ENCODE results near the gene DVL1. TPM values are rescaled to one million over a fixed set of nuclear protein-coding genes. Genes with fewer than 3 reads are reported as not detected.
"Not testable (repeated sequence)": the region's sequence is repeated elsewhere in the genome, so short reads cannot be mapped to it uniquely, and the experiment has no call there.

Gene DVL1
- total RNA-seq, 1 donor from 2014 or later, result 91.4 TPM

- DNase-seq (ENCODE audit: low spot score) (peak; percentile 99), ATAC-seq (peak; percentile 96)
- intact Hi-C loops (cut with DNase I), result no loop called here
These were observed 25.9 kb upstream of the DVL1 start, which contains the start of gene AURKAIP1 for GRCh38 chr1:1374929-1375662. TSS of gene AURKAIP1 (minus strand) at chr1:1375207. CDS start at chr1:1374756, 451 bp downstream.

GRCh38 chr1:1374589-1374928, 25.3 kb upstream of the DVL1 start:
- peak; percentile 75 for DNase-seq (ENCODE audit: low spot score)
- intact Hi-C loops (cut with DNase I), result no loop called here
- ATAC-seq, result no peak

- intact Hi-C loops (cut with DNase I), result no loop called here
- ATAC-seq, result no peak
- DNase-seq (ENCODE audit: low spot score), result peak; percentile 72
These were observed 24.8 kb upstream of the DVL1 start for GRCh38 chr1:1373815-1374588.

GRCh38 chr1:1373051-1373814, 24.0 kb upstream of the DVL1 start:
- intact Hi-C loops (cut with DNase I), result no loop called here

GRCh38 chr1:1371746-1372711, 22.8 kb upstream of the DVL1 start:
- peak; percentile 44 for ATAC-seq
- DNase-seq (ENCODE audit: low spot score), result peak; percentile 86
- intact Hi-C loops (cut with DNase I), result no loop called here

More at GRCh38 chr1:1373051-1373814, 24.0 kb upstream of the DVL1 start:
- DNase-seq (ENCODE audit: low spot score) (peak; percentile 61), ATAC-seq (no peak)

GRCh38 chr1:1371364-1371745, 22.1 kb upstream of the DVL1 start:
- DNase-seq (ENCODE audit: low spot score) (peak; percentile 65), ATAC-seq (peak; percentile 10)
- intact Hi-C loops (cut with DNase I), result no loop called here

GRCh38 chr1:1370771-1371300, 21.6 kb upstream of the DVL1 start:
- intact Hi-C loops (cut with DNase I), result no loop called here
- DNase-seq (ENCODE audit: low spot score), result no peak
- no peak for ATAC-seq

- intact Hi-C loops (cut with DNase I); DNase-seq (ENCODE audit: low spot score); ATAC-seq: not testable (repeated sequence)
These were observed 20.9 kb upstream of the DVL1 start for GRCh38 chr1:1370094-1370493.

GRCh38 chr1:1367315-1367714, 18.1 kb upstream of the DVL1 start:
- intact Hi-C loops (cut with DNase I), result no loop called here
- ATAC-seq (no peak), DNase-seq (ENCODE audit: low spot score) (no peak)

- intact Hi-C loops (cut with DNase I), result no loop called here
- DNase-seq (ENCODE audit: low spot score), result no peak
These were observed 17.5 kb upstream of the DVL1 start for GRCh38 chr1:1366699-1367066.

GRCh38 chr1:1365875-1366698, 16.9 kb upstream of the DVL1 start:
- DNase-seq (ENCODE audit: low spot score) (no peak), ATAC-seq (no peak)
- intact Hi-C loops (cut with DNase I), result no loop called here

More at GRCh38 chr1:1366699-1367066, 17.5 kb upstream of the DVL1 start:
- ATAC-seq, result no peak

GRCh38 chr1:1364266-1364665, 15.0 kb upstream of the DVL1 start:
- no peak for ATAC-seq
- intact Hi-C loops (cut with DNase I), result no loop called here
- no peak for DNase-seq (ENCODE audit: low spot score)

- ATAC-seq (peak; percentile 11), DNase-seq (ENCODE audit: low spot score) (peak; percentile 78)
- intact Hi-C loops (cut with DNase I), result no loop called here
These were observed 12.8 kb upstream of the DVL1 start for GRCh38 chr1:1361982-1362423.

GRCh38 chr1:1361233-1361981, 12.2 kb upstream of the DVL1 start:
- intact Hi-C loops (cut with DNase I), result no loop called here
- no peak for ATAC-seq
- peak; percentile 64 for DNase-seq (ENCODE audit: low spot score)

GRCh38 chr1:1360506-1361169, 11.4 kb upstream of the DVL1 start:
- DNase-seq (ENCODE audit: low spot score) (peak; percentile 88), ATAC-seq (peak; percentile 77)
- intact Hi-C loops (cut with DNase I), result no loop called here
